H1 (cell line): Measurements from ENCODE around the gene ZNRF2. TPM values are rescaled to one million over a fixed set of nuclear protein-coding genes. Genes with fewer than 3 reads are reported as not detected.
"Not testable (repeated sequence)": the region's sequence is repeated elsewhere in the genome, so short reads cannot be mapped to it uniquely, and the experiment has no call there.

Experiments
- CTCF ChIA-PET: fragments of 300-600 bp; sonication (Branson Sonifier 250); formaldehyde crosslinking; loops from one replicate; lab custom pipeline; 2021; ENCODE audit not compliant: partially characterized antibody; lab: Charles Lee
- POLR2A ChIA-PET: fragments of 300-600 bp; sonication (Branson Sonifier 250); formaldehyde crosslinking; loops from one replicate; lab custom pipeline; 2021; ENCODE audit warnings: inconsistent platforms; ENCODE audit not compliant: partially characterized antibody; lab: Charles Lee
- DNase-seq, 2 experiments: peaks; one replicate each; pipeline versions ENCODE4 v3.0.0 to v3.0.0-alpha.2; 2010 to 2022; ENCODE audit warnings: low spot score in 2 of 2, low read depth in 1 of 2, mixed read lengths in 1 of 2
- FAIRE-seq: peaks from 2 replicates; lab custom pipeline; 2011; peaks lifted over from hg19 to GRCh38; lab: Jason Lieb, UNC
- H2AFZ ChIP-seq: 2 replicates; pipeline ENCODE4 v1.8.1; 2012; ENCODE audit warnings: low read length, inconsistent platforms
- H2AK5ac ChIP-seq: 2 replicates; pipeline ENCODE4 v1.6.1; 2013; ENCODE audit warnings: low read depth, low read length
- H2BK120ac ChIP-seq: replicated peaks from 2 replicates; pipeline ENCODE3; 2013; ENCODE audit warnings: low read depth, low read length, inconsistent platforms
- H2BK12ac ChIP-seq: 2 replicates; pipeline ENCODE4 v1.6.1; 2013; ENCODE audit warnings: low read depth, low read length
- H2BK15ac ChIP-seq: 2 replicates; pipeline ENCODE4 v1.6.1; 2013; ENCODE audit warnings: low read length
- H2BK20ac ChIP-seq: 2 replicates; pipeline ENCODE4 v1.6.1; 2013; ENCODE audit warnings: low read length
- H2BK5ac ChIP-seq: 2 replicates; pipeline ENCODE4 v1.6.1; 2013; ENCODE audit warnings: low read depth, low read length
- H3K14ac ChIP-seq: 2 replicates; pipeline ENCODE4 v1.6.1; 2013; ENCODE audit warnings: inconsistent platforms; ENCODE audit not compliant: insufficient read length
- H3K18ac ChIP-seq: 2 replicates; pipeline ENCODE4 v1.6.1; 2013; ENCODE audit warnings: low read length; ENCODE audit errors: extremely low read depth
- H3K23ac ChIP-seq: 2 replicates; pipeline ENCODE4 v1.6.1; 2013; ENCODE audit warnings: inconsistent platforms; ENCODE audit not compliant: insufficient read length
- H3K23me2 ChIP-seq: 2 replicates; pipeline ENCODE4 v1.6.1; 2013; ENCODE audit warnings: low read depth, low read length
- H3K27ac ChIP-seq: 2 replicates; pipeline ENCODE4 v1.6.1; 2011; ENCODE audit warnings: low read depth, low read length, inconsistent platforms
- H3K27me3 ChIP-seq, 4 experiments: replicated peaks in 1 of 4; 1 replicate in 1 of 4; 2 replicates in 3 of 4; pipeline versions ENCODE4 v1.6.1 to v1.8.1; 2011 to 2013; ENCODE audit warnings: low read length in 3 of 4, mild to moderate bottlenecking in 3 of 4, inconsistent platforms in 2 of 4, mixed read lengths in 2 of 4, moderate library complexity in 1 of 4; ENCODE audit not compliant: control insufficient read depth in 3 of 4, insufficient read depth in 3 of 4; ENCODE audit errors: extremely low read depth in 1 of 4
- H3K36me3 ChIP-seq, 4 experiments: 2 replicates each; pipeline versions ENCODE4 v1.6.1 to v1.8.1; 2011 to 2013; ENCODE audit warnings: mild to moderate bottlenecking in 4 of 4, low read length in 3 of 4, moderate library complexity in 2 of 4, control low read depth in 1 of 4, inconsistent platforms in 1 of 4; ENCODE audit not compliant: insufficient read depth in 4 of 4, control insufficient read depth in 2 of 4
- H3K4ac ChIP-seq: replicated peaks from 2 replicates; pipeline ENCODE3; 2013; ENCODE audit warnings: low read length, low read depth, mixed read lengths, inconsistent platforms; ENCODE audit not compliant: insufficient read length
- H3K4me1 ChIP-seq, 4 experiments: replicated peaks in 1 of 4; 1 replicate in 1 of 4; 2 replicates in 3 of 4; pipeline versions ENCODE4 v1.6.1 to v1.8.1; 2011 to 2013; ENCODE audit warnings: low read length in 3 of 4, inconsistent platforms in 2 of 4, mixed read lengths in 1 of 4; ENCODE audit not compliant: insufficient read depth in 4 of 4, control insufficient read depth in 3 of 4
- H3K4me2 ChIP-seq, 2 experiments: 2 replicates each; pipeline versions ENCODE4 v1.6.1 to v1.8.1; 2011 to 2013; ENCODE audit warnings: low read depth in 2 of 2, low read length in 2 of 2, control low read depth in 1 of 2, inconsistent platforms in 1 of 2, mild to moderate bottlenecking in 1 of 2; ENCODE audit not compliant: insufficient read depth in 1 of 2
- H3K4me3 ChIP-seq, 4 experiments: fragments of 200-600, 300-600 bp in 1 of 4; sonication (generic), shearing (Covaris generic), sonication (Bioruptor Twin) in 1 of 4; 2 replicates each; pipeline versions ENCODE4 v1.5.1 to v1.8.1; 2011 to 2016; ENCODE audit warnings: low read length in 4 of 4, low read depth in 3 of 4, control low read depth in 2 of 4, inconsistent platforms in 2 of 4, mild to moderate bottlenecking in 2 of 4, mixed read lengths in 1 of 4, moderate library complexity in 1 of 4; ENCODE audit not compliant: insufficient read depth in 2 of 4; ENCODE audit errors: extremely low read depth in 1 of 4
- H3K56ac ChIP-seq: replicated peaks from 2 replicates; pipeline ENCODE3; 2013; ENCODE audit warnings: low read depth, mild to moderate bottlenecking, mixed read lengths, low read length, inconsistent platforms; ENCODE audit not compliant: insufficient read length
- H3K79me1 ChIP-seq: 2 replicates; pipeline ENCODE4 v1.6.1; 2013; ENCODE audit warnings: low read depth, low read length, control low read depth
- H3K79me2 ChIP-seq, 2 experiments: 2 replicates each; pipeline versions ENCODE4 v1.6.1 to v1.8.1; 2012 to 2013; ENCODE audit warnings: low read length in 2 of 2, mild to moderate bottlenecking in 2 of 2, inconsistent platforms in 1 of 2; ENCODE audit not compliant: insufficient read depth in 2 of 2, control insufficient read depth in 1 of 2
- H3K9ac ChIP-seq, 4 experiments: replicated peaks in 1 of 4; 1 replicate in 1 of 4; 2 replicates in 3 of 4; pipeline versions ENCODE4 v1.6.1 to v1.8.1; 2011 to 2013; ENCODE audit warnings: low read depth in 3 of 4, low read length in 3 of 4, control low read depth in 2 of 4, mild to moderate bottlenecking in 2 of 4, moderate library complexity in 2 of 4, inconsistent platforms in 1 of 4; ENCODE audit errors: extremely low read depth in 1 of 4
- H3K9me3 ChIP-seq, 2 experiments: 2 replicates each; pipeline versions ENCODE4 v1.6.1 to v1.8.1; 2012 to 2013; ENCODE audit warnings: mild to moderate bottlenecking in 2 of 2, moderate library complexity in 2 of 2, control low read depth in 1 of 2, inconsistent platforms in 1 of 2, low read depth in 1 of 2, low read length in 1 of 2, mixed read lengths in 1 of 2; ENCODE audit not compliant: insufficient read depth in 2 of 2
- H4K20me1 ChIP-seq, 2 experiments: replicated peaks in 1 of 2; 2 replicates each; pipeline versions ENCODE3 to v1.8.1; 2011 to 2013; ENCODE audit warnings: inconsistent platforms in 2 of 2, low read length in 2 of 2, mild to moderate bottlenecking in 1 of 2; ENCODE audit not compliant: insufficient read depth in 2 of 2, control insufficient read depth in 1 of 2
- H4K5ac ChIP-seq: 2 replicates; pipeline ENCODE4 v1.6.1; 2013; ENCODE audit warnings: low read length, low read depth, mixed read lengths, inconsistent platforms; ENCODE audit not compliant: insufficient read length
- H4K8ac ChIP-seq: 2 replicates; pipeline ENCODE4 v1.8.0; 2013; ENCODE audit warnings: mild to moderate bottlenecking, moderate library complexity, low read length, inconsistent platforms; ENCODE audit not compliant: insufficient read depth; ENCODE audit errors: extremely low read depth
- H4K91ac ChIP-seq: replicated peaks from 2 replicates; pipeline ENCODE3; 2013; ENCODE audit warnings: low read length, mixed read lengths, inconsistent platforms; ENCODE audit not compliant: insufficient read length
- WGBS, 2 experiments: shearing (Covaris generic) in 1 of 2; methylation state at CpG; one replicate each; pipeline versions ENCODE4 v1.1.6 to v1.1.7; 2013 to 2015; ENCODE audit warnings: low lambda C conversion rate in 2 of 2, mixed read lengths in 2 of 2, inconsistent platforms in 1 of 2, low coverage in 1 of 2, missing lambda C conversion rate in 1 of 2; ENCODE audit not compliant: insufficient replicate concordance in 2 of 2, insufficient coverage in 1 of 2, insufficient read length in 1 of 2; ENCODE audit errors: extremely low coverage in 1 of 2, missing lambda C conversion rate in 1 of 2; 5-methylcytosine and 5-hydroxymethylcytosine counted together
- polyA plus RNA-seq, 7 experiments: library from polyadenylated mRNA; depleted of rRNA in 3 of 7; stranded (reverse) in 5 of 7; unstranded in 2 of 7; fragments of >200 nt in 5 of 7; fragments of 200-250 nt in 2 of 7; gene quantifications; 1 replicate in 5 of 7; 2 replicates in 1 of 7; 4 replicates in 1 of 7; pipeline versions ENCODE4 v1.2.1 to v1.2.3, GENCODE V29; 2011 to 2013; ENCODE audit warnings: missing spikeins in 2 of 7, mixed read lengths in 2 of 7
- total RNA-seq: library from RNA; stranded (reverse); fragmentation: NEBNext Ultra II Directional; extraction: Animal tissue kit (Norgen Biotek cat#: 25700); gene quantifications from 2 replicates; pipeline ENCODE4 v1.2.1, GENCODE V29; 2021

The ZNRF2 gene
- total and polyA plus RNA-seq, 2 of the 8 experiments (the other 6 are each of a cell fraction or from before 2014, with no cell fraction given) = 2.9 to 16.2 TPM

GRCh38 chr7:30290317-30290716 lies 5.9 kb downstream of the ZNRF2 start:
- H4K91ac ChIP-seq, FAIRE-seq, H3K23me2 ChIP-seq, POLR2A ChIA-PET, H3K79me1 ChIP-seq, H3K4me1 ChIP-seq, H2AK5ac ChIP-seq, H2AFZ ChIP-seq, H3K9me3 ChIP-seq, H2BK5ac ChIP-seq, H3K4ac ChIP-seq, H2BK12ac ChIP-seq, H3K23ac ChIP-seq, H3K27me3 ChIP-seq, H3K4me3 ChIP-seq, H3K18ac ChIP-seq, H4K8ac ChIP-seq, H3K56ac ChIP-seq, DNase-seq, H4K5ac ChIP-seq, H3K4me2 ChIP-seq, H3K9ac ChIP-seq, H3K27ac ChIP-seq, H2BK120ac ChIP-seq, H3K14ac ChIP-seq, H2BK20ac ChIP-seq, H4K20me1 ChIP-seq, H3K36me3 ChIP-seq, H2BK15ac ChIP-seq: not testable (repeated sequence)
- CTCF ChIA-PET = interaction anchor here (1.1 kb wide), 1 partner anchor 456 kb away, joined by 3 read pairs; no protein-coding TSS in a partner anchor
- peaks cover 0 to 91% of the 10 kb centered on the region in 2 experiments; a peak in 2 of 4 replicates for H3K79me2 ChIP-seq
- WGBS, 2 experiments = 73% methylated on average over 3 of the region's 3 CpGs; no CpG with 5 or more reads in 1 of the 2 experiments

GRCh38 chr7:30292416-30293038 lies 8.1 kb downstream of the ZNRF2 start:
- FAIRE-seq, H3K27ac ChIP-seq, H3K18ac ChIP-seq, DNase-seq, H2BK15ac ChIP-seq, H3K4me2 ChIP-seq, H3K56ac ChIP-seq, H4K20me1 ChIP-seq, H3K79me1 ChIP-seq, CTCF ChIA-PET, H2BK20ac ChIP-seq, H4K8ac ChIP-seq, H4K91ac ChIP-seq, H3K23me2 ChIP-seq, H2BK12ac ChIP-seq, H3K9ac ChIP-seq, POLR2A ChIA-PET, H3K23ac ChIP-seq, H3K4me3 ChIP-seq, H3K14ac ChIP-seq, H2AK5ac ChIP-seq, H3K36me3 ChIP-seq, H4K5ac ChIP-seq, H3K4me1 ChIP-seq, H2AFZ ChIP-seq, H2BK5ac ChIP-seq, H2BK120ac ChIP-seq, H3K27me3 ChIP-seq, H3K4ac ChIP-seq, H3K9me3 ChIP-seq: not testable (repeated sequence)
- 97% methylated on average over 3 of the region's 3 CpGs; no CpG with 5 or more reads in 1 of the 2 experiments for WGBS, 2 experiments
- H3K79me2 ChIP-seq = peaks cover 0 to 90% of the 10 kb centered on the region in 2 experiments; a peak in 2 of 4 replicates
